ENCODE data around the gene GRM7.

Gene GRM7

DNA sequence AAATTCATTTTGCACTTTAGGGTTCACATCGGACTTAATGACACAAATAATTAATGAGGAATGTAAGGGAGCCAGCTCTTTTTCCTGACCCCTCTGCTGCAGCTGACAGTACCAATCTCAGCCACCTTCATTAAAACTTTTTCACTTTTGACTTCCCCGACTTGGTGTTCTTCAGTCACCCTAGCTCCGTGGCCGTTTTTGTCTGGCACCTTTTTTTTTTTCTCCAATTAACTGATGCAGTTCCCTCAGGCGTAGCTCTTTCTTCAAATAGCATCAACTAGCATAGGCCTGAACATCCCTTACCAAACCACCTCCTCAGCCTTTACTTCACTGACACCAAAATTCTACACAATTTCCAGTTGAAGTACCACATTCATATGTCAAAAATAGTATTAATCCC lies 350.8 kb downstream of the GRM7 start:
- FAIRE-seq: no peak
- no peak for DNase-seq (ENCODE audit: insufficient read length, low spot score)

DNA sequence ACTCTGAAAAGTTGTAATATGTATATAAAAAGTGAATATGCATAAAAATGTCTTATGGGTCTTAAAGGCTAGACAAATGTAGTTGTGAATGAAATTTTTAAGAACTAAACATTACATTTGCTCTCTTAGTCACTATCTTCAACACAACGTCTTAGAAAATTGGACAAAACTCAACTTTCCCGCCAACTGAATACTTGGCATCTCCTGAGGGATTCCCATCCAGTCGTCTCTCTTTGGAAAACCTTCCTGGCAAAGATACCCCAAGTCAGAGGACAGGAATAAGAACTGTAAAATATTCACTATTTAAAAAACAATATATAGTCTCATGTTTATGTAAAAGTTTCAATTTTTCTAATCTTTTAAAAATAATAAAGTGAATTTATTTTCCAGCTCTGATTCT lies 354.8 kb downstream of the GRM7 start:
- no peak for DNase-seq (ENCODE audit: insufficient read length, low spot score)
- FAIRE-seq: no peak

DNA sequence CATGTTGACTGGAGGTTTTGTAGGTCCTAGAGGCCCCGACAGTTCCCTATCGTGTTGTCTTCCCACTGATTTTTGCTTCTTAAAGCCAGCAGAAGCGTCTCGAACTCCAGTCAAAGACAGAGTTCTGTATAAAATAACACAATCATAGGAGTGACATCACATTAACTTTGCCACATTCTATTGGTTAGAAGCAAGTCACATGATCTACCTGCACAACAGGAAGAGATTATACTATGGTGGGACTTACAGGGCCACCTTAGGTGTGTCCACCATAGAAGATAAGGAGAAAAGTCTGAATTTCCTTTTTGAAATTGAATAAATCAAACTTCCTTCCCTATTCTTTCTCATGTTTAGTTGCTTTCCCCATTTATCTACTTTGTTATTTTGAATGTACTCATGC lies 365.5 kb downstream of the GRM7 start:
- no peak for FAIRE-seq

DNA sequence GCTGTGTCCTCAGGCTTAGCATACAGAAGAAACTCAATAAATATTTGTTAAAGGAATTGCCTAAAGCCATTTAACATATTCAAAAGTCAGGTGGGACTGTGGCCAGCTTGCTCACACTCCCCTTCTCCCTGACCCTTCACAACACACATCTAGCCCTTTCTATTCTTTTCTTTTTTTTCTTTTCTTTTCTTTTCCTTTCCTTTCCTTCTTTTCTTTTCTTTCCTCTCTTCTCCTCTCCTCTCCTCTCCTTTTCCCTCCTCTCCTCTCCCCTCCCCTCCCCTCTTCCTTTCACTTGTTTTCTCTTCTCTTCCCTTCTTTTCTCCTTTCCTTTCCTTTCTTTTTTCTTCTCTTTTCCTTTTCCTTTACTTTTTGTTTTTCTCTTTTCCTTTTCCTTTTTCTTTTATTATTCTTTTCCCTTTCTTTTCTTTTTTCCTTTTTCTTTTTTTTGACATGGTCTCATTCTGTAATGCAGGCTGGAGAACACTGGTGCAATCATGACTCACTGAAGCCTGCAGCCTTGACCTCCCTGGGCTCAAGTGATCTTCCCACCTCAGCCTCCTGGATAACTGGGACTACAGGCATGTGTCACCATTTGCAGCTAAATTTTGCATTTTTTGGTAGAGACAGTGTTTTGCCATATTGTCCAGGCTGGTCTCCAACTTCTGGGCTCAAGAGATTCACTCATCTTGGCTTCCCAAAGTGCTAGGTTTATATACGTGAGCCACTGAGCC lies 377.8 kb downstream of the GRM7 start:
- no peak for FAIRE-seq

More for the DNA sequence above, 365.5 kb downstream of the GRM7 start:
- DNase-seq (ENCODE audit: insufficient read length, low spot score): no peak

DNA sequence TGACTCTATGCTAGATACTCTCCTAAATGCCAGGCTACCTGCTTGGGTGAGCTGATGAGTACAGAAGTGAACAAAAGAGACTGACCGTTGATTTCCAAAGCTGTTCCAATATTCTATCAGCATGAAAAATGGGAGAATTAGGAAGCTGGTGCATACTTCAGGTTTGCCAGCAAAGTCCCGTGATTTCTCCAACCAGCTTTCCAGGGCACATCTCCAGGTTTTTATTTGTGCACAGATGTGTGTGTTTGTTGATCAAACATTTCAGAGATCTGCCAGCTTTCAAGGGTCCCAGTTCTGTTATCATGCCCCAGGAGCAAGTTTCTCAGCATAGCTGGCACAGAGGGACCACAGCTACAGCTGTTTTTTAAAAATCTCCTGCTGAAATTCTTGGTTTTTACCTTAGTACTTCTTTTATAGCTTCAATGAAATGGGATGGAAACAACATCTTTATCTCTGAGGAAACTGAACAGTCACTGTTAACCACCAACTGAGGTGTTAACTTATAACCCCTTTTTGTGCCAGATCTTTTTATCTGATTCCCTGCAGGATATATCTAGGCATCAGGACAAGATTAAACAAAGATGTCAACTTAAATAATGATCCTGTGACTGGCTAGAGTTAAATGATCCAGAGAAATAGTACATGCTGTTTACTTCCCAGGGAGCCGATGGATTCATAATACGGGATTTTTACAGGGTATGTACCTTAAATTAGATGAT lies 380.8 kb downstream of the GRM7 start:
- FAIRE-seq (no peak), DNase-seq (ENCODE audit: insufficient read length, low spot score) (no peak)

More for the DNA sequence above, 377.8 kb downstream of the GRM7 start:
- no peak for DNase-seq (ENCODE audit: insufficient read length, low spot score)

DNA sequence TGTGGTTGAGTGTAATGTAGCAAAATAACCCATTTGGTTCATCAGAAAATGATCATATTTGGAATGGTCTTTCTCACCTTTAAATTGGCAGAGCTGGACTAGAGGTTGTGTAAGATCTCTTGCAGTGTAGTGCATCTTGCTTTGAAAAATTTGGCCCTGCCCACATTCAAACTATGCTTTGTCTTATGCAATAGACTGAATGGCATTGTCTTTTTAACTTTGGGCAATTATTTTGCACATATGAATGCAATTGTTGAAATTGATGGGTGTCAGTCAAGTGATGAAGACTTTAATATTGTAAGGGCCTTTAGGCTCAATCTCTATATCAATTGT lies 381.4 kb downstream of the GRM7 start:
- FAIRE-seq: no peak
- no peak for DNase-seq (ENCODE audit: insufficient read length, low spot score)

DNA sequence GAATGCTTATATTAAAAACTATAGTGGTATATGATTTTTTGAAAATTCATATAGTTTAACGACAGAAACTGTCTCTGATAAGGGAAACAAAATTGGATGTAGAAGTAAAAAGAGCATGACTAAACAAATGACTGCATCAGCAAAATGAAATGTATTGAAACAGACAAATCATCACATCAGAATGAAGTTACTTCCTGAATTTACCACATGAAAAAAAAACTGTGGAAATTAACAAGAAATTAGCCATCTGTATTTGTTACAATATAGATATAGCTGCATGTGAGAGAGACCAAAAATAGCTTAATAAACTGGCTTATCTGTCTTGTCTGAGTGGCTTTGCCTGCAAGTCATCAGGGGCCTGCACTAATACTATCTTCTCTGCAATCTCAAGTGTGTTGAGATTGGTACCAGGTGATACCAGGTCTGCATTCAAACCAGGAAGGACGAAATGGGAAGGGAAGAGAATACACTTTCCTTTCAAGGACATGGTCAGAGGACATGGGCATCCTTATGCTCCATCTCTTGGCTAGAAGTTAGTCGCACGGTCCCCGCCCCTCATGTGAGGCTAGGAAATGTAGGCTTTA lies 388.7 kb downstream of the GRM7 start:
- DNase-seq (ENCODE audit: insufficient read length, low spot score) (no peak), FAIRE-seq (no peak)

DNA sequence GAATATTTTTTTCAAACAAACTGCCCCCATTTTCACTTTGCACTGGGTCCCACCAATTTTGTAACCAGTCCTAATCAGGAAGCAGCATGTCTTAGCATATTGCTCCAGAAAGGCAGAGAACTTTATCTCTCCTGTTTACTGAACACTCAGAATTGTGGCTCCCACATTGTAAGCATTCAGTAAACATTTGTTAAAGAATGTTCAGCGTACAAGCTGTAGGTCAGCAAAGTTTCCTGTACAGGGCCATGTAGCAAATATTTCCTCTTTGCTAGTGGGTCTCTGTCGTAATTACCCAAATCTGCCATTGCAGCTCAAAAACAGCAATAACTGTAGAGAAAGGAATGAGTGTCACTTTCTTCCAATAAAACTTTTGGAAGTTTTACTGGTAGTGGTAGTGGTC lies 393.3 kb downstream of the GRM7 start:
- DNase-seq (ENCODE audit: insufficient read length, low spot score) (no peak), FAIRE-seq (no peak)

DNA sequence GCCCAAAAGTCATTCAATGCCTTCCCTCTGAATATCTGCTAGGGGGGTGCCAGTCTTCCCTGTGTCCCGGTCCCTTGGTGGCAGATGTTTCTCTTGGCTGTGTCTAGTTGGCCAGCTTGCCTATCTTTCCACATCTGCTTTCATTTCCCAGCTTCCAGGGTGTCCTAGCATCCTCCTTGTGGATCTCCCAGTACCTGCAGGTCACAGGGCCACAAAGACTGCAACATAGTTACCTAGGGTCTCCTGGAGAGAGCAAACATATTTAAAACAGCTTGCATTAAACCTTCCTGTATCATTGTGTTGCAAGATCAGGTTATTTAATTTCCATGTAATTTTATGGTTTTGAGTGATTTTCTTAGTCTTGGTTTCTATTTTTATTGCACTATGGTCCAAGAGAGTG lies 400.1 kb downstream of the GRM7 start:
- no peak for FAIRE-seq
- no peak for DNase-seq (ENCODE audit: insufficient read length, low spot score)

DNA sequence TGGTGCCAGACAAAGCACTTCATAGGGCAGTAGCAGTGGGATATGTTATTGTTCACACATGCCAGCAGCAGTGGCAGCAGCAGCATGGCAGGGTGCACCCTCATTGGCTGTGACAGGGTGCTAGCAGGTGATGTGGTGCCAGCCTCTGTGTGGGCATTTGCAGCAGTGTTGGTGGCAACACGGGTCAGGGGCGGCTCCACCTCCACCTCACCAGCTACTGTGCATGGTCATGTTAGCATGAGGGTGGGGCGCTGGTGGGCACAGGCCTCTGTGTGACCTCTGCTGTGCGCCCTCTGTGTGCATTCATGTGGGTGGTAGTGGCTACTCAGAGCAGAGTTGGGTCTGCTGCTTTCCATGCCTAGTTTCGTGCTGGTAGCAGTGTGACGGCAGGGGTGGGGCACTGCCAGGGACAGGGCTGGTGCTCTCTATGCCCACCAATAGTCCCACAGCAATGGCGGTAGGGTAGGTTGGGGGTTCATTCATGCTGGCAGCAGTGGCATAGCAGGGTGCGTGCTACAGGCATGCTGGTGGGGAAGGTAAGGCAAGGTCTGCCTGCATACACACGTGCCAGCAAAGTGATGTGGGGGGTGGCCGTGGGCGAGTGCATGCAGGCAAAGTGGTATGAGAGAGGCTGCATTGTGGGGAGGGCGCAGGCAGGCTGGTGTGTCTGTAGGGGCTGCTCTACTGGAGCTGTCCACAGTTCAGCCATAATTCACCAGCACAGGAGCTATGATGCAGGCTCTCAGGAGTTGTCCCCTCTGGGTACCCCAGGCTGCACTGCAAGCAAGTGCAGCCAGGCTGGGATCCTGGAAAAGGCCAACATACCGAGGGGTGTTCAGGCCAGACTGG lies 402.7 kb downstream of the GRM7 start:
- DNase-seq (ENCODE audit: insufficient read length, low spot score): no peak
- no peak for FAIRE-seq

DNA sequence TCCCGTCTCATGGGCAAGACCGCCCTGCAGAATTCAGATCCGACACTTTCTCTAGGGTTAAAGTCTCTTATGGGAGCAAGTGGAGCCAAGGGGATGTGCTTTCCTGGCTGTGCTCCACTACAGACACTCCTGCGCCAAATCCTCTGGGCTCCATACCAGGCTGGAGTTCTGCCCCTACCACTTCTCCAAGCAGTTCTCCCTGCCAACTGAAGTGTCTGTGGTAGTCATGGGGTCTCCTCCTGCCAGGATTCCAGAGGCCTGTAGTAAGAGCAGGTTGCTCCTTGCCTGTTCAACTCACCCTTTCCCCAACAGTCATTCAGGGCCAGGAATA lies 403.2 kb downstream of the GRM7 start:
- DNase-seq (ENCODE audit: insufficient read length, low spot score) (no peak), FAIRE-seq (no peak)

DNA sequence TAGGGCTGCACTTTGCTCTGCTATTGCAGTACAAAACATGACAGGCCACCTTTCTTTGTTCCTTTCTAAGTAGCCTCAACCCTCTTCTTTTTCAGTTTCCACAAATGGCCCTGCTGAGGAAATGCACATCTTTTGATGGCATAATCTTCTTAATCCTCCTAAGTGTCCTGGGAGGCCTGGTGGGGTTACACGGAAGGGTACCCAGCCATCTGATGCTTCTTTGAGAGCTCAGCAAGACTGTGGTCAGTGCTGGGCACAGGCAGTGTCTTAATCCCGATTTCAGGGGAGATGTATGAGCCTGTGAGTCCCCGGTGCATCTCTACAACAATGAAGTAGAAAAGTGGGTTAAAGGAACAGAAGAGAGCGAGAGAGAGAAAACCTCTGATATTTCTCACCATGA lies 404.8 kb downstream of the GRM7 start:
- DNase-seq (ENCODE audit: insufficient read length, low spot score) (no peak), FAIRE-seq (no peak)

DNA sequence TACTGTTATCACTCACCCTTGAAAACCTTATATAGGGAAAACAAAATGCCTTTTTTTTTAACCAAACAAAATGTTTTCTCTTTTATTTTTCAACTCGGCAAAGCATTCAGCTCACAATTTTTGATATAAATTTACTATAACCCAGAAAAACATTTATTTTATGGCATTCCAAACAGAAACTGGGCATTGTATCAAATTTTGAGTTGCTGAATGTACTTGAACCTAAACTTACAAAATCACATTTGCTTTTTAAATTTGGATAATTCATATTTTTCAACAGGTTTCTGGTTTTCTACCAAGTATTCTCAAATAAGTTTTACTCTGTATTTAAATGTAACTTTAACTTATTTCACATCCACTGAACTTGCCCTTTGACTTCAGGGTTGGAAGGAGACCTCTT lies 405.6 kb downstream of the GRM7 start:
- no peak for FAIRE-seq
- DNase-seq (ENCODE audit: insufficient read length, low spot score): no peak

DNA sequence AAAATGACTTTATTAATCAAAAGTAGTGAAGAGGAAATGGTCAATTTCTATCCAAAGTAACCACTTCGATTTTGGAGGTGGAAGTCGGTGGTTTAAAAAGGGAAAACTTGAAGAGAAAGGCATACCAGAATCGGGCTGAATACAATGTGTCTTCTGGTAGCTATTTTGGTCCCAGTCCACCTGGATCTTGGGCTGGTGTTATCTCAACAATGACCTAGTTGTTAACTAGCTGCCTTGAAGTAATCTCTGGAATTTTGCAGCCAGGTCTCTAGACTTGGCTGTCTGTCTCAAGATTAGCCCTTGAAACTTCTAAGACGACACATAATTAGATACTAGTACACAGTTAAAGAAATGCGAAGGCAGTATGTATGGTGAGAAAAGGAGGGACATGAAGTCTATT lies 409.8 kb downstream of the GRM7 start:
- no peak for FAIRE-seq
- DNase-seq (ENCODE audit: insufficient read length, low spot score): no peak

DNA sequence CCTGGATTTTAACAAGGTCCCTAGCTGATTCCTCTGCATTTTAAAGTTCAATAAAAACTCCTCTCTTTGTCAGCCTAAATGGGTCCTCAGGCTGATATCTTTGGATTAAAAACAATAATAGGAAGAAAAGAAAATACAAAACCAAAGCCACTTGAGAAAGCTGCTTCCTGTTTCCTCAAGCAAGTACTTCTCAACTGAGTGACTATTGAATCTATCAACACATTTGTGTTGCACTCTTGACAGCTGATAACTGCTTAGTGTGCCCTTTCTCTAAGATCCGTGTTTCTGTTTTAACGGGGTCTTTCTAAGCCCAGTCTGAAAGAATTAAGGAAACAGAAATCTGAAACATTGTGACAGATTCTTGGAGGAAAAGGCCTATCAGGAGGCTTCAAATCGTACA lies 410.7 kb downstream of the GRM7 start:
- DNase-seq (ENCODE audit: insufficient read length, low spot score) (no peak), FAIRE-seq (no peak)

DNA sequence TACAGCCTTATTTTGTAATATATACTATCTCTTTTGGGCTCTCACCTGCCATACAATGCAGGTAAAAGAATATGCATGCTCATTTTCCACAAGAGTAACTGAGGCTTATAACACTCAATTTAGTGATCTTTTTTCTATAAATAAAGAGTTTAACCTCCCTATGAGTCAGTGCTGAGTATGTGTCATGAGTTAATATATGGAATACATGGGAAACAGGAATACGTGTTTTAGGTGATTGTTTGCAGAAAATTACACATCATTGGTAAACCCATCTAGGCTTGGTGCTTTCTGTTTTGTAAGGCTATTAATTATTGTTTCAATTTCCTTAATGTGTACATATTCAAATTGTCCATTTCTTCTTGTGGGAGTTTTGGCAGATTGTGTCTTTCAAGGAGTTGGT lies 411.3 kb downstream of the GRM7 start:
- DNase-seq (ENCODE audit: insufficient read length, low spot score): no peak
- FAIRE-seq: no peak

DNA sequence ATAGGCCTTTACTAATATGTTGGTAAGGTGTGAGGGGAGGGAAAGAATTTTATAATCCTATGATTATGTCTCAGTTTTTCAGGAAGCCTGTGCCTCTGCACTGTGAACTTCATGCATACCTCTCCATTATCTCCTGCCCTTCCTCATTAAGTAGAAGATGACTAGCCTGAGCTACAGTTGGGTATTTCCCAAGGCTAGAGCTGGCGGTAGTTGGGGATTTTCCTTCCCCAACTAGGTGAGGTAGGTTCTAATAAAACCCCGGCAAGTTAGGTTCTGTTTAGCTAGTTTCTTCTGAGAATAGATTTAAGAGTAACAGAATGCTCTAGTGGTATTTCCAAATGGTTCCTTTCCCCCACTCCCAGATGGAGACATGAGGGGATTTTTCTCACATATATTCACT lies 414.5 kb downstream of the GRM7 start:
- no peak for DNase-seq (ENCODE audit: insufficient read length, low spot score)
- FAIRE-seq: no peak

DNA sequence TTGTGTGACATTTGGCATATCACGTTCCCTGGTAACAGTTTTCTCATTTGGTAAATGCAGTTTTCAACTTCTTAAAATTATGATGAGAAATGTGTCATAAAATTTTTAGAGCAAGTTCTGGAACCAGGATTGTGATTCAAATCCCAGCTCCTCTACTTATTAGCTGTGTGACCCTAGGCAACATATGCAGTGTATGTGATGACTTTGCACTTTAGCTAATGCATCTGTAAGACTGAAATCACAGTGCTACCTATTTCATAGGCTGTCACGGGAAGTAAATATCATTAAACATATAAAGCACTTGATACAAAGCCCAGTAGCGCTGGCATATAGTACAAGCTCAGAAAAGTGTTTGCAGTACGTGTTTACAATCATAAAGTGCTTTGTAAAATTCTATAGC lies 419.4 kb downstream of the GRM7 start:
- DNase-seq (ENCODE audit: insufficient read length, low spot score) (no peak), FAIRE-seq (no peak)

DNA sequence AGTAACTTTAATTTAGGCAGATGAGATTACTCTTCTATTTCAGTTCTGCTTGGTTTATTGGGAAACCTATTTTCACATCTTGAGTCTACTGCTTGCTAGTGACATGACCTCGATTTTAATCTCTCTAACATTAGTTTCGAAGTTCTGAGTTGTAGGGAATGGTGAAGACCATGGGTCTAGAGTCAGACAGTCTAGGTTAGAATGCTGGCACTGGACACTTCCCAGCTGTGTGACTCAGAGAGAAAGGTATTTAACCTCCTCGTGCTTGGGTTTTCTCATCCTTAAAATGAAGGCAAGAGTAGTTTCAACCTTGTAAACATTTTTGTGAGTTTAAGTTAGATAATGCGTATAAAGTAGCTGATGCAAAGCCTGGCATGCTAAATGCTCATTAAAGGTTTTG lies 422.1 kb downstream of the GRM7 start:
- FAIRE-seq (no peak), DNase-seq (ENCODE audit: insufficient read length, low spot score) (no peak)

DNA sequence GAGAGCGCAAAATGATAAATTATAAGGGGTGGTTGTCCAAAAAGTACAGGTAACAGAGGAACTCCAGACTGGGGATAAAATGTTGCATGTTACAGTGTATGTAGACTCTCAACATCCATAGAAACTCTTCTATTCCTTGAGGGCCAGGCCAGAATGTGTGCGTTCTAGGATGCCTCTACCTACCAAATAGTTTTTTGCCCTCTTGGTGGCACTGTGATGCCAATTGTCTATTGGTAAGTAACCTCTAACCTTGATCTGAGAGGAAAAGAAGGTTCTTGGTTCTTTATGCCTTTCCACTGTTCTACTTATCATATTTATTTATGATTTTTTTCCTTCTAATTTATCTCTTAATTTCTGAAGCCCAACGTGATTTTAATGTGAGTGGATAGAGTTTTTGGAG lies 424.6 kb downstream of the GRM7 start:
- DNase-seq (ENCODE audit: insufficient read length, low spot score): no peak
- no peak for FAIRE-seq

DNA sequence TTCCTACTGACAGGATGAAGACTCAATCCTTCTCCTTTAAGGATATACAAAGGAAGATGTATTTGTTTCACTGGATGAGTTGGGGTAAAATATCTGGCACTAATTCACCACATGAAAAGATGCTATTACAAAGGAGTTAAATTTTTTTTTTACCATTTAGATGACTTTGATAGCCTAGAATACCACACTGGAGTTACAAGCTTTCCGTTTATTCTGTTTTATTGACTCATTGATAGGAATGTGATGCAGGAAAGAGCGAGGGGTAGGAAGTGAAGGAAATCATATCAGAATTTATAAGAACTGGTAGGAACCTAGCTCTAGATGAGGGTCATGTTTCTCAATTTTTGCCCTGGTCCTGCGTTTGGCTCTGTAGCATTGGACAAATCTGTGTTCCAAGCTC lies 427.2 kb downstream of the GRM7 start:
- no peak for DNase-seq (ENCODE audit: insufficient read length, low spot score)

DNA sequence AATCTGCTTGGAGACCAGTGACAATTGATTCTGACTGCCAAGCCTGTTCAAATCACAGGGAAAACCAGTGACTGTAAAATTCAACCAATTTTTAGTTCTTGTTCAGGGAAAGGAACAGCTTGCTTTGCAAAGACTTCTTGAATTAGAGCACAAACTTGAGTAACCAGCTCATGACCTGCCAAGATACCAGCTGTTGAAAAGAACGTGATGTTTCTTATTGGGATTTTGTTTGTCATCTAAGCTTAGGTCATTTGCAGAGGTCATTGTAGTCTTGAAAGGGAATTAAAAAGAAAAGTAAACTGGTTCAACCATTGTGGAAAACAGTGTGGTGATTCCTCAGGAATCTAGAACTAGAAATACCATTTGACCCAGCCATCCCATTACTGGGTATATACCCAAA lies 428.2 kb downstream of the GRM7 start:
- DNase-seq (ENCODE audit: insufficient read length, low spot score): no peak
- no peak for FAIRE-seq

More for the DNA sequence above, 427.2 kb downstream of the GRM7 start:
- no peak for FAIRE-seq
